Loucy (cell line): ENCODE measurements around the gene FMN1.

ENCODE experiments used
- EZH2phosphoT487 ChIP-seq: fragments of 200-600 bp; IDR thresholded peaks from 2 replicates; pipeline ENCODE4 v1.6.1; 2018; ENCODE audit warnings: antibody characterized with exemption, mild to moderate bottlenecking, moderate library complexity, borderline replicate concordance
- TF ChIP-seq, protein P1 (sequence below): fragments of 200-600 bp; sonication (generic); conservative IDR thresholded peaks from 2 replicates; pipeline ENCODE4 v1.5.1; 2014; ENCODE audit warnings: mild to moderate bottlenecking, antibody characterized with exemption, low read length

DNA sequence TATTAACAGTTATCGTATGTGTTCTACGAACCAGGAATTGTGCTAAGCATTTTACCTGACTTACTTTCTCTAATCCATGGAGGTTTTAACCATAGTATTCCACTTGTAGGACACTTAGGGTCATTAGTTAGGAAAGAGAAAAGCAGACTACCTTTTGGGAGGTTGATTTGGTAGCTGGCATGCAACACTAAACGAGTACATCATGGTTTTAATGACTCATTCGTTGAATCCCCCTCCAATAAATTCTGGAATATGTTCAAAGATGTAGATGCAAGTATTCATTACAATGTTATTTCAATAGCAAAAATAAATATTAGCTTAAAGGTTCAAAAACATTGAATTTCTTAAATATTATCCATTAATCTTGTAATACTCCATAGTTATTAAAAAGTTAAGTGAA lies 162.5 kb downstream of the FMN1 start:
- TF ChIP-seq, protein P1, sequence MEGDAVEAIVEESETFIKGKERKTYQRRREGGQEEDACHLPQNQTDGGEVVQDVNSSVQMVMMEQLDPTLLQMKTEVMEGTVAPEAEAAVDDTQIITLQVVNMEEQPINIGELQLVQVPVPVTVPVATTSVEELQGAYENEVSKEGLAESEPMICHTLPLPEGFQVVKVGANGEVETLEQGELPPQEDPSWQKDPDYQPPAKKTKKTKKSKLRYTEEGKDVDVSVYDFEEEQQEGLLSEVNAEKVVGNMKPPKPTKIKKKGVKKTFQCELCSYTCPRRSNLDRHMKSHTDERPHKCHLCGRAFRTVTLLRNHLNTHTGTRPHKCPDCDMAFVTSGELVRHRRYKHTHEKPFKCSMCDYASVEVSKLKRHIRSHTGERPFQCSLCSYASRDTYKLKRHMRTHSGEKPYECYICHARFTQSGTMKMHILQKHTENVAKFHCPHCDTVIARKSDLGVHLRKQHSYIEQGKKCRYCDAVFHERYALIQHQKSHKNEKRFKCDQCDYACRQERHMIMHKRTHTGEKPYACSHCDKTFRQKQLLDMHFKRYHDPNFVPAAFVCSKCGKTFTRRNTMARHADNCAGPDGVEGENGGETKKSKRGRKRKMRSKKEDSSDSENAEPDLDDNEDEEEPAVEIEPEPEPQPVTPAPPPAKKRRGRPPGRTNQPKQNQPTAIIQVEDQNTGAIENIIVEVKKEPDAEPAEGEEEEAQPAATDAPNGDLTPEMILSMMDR, result no peak
- no peak for TF ChIP-seq EZH2phosphoT487
